NB4 (cell line): Measurements from ENCODE around the gene LIPE.

Experiments
- POLR2A ChIP-seq: IDR thresholded peaks from 2 replicates; pipeline ENCODE4 v1.6.1; 2011; ENCODE audit warnings: mild to moderate bottlenecking; ENCODE audit not compliant: insufficient read length; ENCODE audit errors: extremely low read depth
- TF ChIP-seq, protein P1 (sequence below): IDR thresholded peaks from one replicate; pipeline ENCODE4 v1.5.1; 2012; ENCODE audit warnings: low read depth, low read length

GRCh38 chr19:42388851-42389489 is 38.2 kb downstream of the LIPE start:
- TF ChIP-seq, protein P1, sequence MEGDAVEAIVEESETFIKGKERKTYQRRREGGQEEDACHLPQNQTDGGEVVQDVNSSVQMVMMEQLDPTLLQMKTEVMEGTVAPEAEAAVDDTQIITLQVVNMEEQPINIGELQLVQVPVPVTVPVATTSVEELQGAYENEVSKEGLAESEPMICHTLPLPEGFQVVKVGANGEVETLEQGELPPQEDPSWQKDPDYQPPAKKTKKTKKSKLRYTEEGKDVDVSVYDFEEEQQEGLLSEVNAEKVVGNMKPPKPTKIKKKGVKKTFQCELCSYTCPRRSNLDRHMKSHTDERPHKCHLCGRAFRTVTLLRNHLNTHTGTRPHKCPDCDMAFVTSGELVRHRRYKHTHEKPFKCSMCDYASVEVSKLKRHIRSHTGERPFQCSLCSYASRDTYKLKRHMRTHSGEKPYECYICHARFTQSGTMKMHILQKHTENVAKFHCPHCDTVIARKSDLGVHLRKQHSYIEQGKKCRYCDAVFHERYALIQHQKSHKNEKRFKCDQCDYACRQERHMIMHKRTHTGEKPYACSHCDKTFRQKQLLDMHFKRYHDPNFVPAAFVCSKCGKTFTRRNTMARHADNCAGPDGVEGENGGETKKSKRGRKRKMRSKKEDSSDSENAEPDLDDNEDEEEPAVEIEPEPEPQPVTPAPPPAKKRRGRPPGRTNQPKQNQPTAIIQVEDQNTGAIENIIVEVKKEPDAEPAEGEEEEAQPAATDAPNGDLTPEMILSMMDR = no peak
- TF ChIP-seq POLR2A = no peak
